ENCODE measurements around the gene TMEM242.

The TMEM242 gene

DNA sequence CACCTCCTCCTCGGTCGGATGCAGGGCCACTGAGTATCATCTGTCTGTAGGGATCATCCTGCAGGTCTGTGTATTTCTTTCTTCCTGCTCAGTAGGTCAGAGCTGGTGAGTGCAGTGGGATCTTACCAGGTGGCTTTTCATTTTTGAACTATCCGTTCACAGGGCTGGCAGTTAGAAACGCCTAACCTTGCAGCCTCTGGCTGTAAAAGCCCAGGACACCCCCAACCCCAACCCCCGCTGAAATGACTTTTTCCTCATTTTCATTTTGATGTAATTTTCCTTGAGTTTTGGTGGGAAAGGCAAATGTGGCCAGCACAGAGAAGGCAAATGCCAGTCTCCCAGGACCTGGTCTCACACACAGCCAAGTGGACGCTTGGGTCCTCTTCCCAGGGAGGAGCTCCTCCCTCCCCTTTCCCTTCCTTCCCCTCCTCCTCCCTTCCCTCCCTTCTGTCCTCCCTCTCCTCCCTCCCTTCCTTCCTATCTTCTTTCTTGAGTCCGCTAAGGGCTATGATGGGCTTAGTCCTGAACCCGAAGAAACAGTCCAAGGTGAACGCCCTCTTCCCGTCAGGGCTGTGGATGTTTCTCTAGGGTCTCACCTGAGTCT lies 36.0 kb downstream of the TMEM242 start:
- DNase-seq = no peak

DNA sequence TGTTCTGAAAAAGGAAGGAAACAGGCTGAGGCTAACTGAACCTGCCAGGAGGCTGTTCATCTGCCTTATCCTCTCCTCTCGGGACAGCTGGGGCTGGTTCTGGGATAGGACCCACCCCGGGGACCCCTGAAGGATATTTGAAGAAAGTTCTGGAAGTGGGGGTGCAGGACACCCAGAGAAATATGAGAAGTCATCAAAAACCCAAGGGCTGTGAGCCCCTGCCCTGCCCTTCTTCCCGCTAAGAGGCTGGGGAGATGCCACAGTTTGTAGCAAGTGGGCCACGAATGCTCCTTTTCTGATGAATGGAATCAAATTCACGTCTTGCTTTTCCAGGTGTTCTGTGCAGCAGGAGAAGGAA lies 37.9 kb downstream of the TMEM242 start:
- no peak for DNase-seq

DNA sequence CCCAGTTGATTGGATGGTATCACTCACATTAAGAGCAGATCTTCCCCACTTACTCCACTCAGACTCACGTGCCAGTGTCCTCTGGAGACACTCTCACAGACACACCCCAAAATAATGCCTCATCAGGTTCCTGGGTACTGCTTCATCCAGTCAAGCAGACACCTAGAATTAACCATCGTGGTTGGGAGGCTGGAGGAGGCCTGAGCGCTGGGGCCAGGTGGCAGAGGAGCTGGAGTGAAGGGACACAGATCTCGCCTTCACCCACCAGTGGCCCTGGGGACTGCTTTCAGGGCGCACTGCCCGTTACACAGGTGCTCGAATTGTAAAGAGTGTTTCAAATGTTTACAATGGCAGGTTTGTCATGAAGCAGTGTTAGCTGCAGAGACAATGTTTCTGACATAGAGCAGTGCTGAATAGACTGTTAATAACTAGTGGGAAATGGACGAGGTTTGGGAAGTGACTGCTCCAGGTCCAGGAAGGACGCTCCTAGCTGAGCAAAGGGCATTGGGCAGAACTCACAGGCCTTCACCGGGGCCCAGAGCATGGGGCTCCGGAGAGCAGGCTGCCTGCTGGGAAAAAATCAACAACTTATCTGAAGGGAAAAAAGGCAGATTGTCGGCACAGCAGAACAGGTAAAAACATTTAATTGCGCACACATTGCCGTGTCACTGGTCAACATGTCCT lies 38.4 kb downstream of the TMEM242 start:
- no peak for DNase-seq

DNA sequence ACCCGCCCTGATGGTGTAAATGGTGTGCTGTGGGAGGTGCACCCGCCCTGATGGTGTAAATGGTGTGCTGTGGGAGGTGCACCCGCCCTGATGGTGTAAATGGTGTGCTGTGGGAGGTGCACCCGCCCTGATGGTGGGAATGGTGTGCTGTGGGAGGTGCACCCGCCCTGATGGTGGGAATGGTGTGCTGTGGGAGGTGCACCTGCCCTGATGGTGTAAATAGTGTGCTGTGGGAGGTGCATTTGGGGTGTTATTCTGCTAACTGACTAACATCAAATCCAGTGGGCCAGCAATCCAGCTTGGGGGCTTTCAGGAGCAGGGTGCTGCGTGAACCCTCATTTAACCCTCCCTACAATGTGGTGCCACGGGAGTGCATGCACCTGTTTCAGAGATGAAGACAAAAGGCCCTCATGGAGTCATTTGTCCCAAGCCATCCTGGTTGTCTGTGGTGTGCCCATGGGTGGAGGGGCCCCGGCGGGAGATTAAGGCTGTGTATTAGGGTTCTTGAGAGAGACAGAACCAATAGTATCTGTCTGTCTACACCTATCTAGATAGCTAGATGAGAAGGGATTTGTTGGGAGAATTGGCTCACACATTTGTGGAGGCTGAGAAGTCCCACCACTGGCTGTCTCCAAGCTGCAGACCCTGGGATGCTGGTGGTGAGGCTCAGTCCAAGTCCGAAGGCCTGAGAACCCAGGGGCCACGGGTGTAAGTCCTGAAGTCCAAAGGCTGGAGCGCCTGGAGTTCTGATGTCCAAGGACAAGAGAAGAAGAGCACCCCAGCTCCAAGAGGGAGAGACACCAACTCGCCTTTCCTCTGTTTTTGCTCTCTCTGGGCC lies 39.2 kb downstream of the TMEM242 start:
- DNase-seq = no peak

DNA sequence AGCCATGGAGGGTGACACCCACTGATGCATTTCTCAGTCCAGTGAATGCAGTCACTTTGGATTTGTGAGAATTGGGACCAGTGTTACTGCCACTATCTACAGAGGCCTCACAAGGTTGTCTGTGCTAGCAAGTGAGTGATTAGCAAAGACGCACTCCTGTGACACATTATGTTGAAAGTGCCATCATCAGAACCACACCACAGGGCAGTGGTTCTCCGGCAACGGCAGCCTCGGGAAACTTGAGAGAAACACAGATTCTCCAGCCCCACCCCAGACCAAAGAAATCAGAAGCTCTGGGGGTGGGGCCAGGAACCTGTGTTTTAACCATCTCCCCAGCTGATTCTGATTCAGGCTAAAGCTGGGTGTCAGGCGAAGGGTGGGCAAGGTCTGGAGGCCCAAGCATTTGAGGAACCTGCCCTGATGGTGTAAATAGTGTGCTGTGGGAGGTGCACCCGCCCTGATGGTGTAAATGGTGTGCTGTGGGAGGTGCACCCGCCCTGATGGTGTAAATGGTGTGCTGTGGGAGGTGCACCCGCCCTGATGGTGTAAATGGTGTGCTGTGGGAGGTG lies 39.9 kb downstream of the TMEM242 start:
- no peak for DNase-seq

DNA sequence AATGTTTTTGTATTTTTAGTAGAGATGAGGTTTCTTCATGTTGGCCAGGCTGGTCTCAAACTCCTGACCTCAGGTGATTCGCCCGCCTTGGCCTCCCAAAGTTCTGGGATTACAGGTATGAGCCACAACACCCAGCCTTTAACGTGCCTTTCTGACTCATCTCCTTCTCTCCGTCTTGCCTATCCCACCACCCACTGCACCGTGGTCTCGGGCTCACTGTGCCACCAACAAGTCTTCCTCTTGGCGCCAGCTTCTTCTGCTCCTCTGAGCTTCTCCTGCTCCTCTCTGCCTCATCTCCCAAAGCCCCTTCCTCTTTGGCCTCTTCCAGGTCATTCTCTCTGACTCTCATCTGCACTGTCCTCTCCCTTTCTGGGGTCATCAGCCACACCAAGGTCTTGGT lies 41.0 kb downstream of the TMEM242 start:
- no peak for DNase-seq

DNA sequence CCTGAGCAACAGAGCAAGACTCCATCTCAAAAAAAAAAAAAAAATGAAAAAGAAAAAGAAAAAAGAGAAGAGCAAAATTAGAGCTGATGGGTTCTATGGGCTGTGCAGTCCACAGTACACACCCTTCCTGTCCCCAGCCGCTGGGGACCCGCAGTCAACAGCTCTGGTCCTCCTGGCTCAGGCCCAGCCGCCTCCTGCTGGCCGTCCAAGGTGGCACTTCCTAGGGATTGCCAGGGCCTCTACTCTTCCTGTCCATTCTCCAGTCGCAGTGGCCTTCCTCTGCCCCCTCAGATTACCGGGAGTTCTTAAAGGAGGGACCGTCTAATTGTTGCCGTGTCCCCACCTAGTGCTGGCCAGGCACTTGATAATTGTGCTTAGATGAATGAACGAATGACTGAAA lies 41.7 kb downstream of the TMEM242 start:
- no peak for DNase-seq

DNA sequence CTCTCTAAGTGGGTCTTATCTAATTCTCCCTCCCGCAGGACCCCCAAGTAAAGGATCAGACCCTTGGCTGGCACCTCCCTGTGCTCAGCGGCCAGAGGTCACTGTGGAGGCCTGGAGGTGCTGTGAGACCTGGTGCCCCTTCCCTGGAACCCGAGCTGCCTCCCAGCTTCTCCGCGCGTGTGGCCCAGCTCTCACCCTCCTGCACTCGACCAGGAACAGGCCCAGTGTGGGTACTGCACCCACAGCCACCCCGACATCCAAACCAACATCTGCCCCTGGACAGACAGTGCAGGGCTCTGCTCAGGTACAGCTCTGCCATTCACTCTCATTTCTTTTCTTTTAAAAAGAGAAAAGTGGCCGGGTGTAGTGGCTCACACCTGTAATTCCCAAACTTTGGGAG lies 42.4 kb downstream of the TMEM242 start:
- no peak for DNase-seq

DNA sequence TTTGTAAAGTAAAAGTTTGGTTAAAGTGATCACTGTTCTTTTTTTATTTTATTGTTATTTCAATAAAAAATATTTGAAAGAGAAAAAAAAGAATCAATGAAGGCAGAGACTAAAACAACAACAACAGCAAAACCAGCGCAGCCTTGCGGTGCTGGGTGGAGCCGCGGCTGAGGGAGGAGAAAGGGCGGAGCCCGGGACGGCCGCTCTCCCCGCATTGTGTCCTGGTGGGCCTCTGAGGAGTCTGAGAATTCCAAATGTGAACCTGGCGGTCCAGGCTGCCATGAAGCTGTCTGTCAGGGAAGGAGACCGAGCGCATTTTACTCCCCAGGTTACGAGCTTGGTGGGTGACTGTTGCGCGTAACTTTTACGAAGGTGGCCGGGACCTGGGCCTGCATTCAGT lies 43.2 kb downstream of the TMEM242 start:
- DNase-seq = no peak

DNA sequence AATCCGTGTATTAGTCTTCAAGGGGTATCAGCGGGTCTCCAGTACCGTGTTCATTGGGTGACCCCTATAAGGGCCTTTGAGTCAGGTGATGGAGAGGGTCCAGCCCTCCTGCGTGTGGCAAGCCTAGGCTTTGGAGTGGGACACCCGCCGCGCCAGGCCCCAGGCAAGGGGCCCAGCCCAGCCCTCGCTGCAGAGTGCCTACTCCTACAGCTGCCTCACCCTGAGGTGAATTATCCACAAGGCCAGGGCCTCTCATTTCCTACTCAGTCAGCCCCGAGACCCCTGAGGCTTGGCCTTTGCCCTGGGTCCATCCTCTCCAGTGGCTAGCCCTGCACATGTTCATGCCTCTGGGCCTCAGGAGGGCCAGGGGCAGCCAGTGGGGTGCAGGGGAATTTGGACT lies 45.1 kb downstream of the TMEM242 start:
- no peak for DNase-seq

DNA sequence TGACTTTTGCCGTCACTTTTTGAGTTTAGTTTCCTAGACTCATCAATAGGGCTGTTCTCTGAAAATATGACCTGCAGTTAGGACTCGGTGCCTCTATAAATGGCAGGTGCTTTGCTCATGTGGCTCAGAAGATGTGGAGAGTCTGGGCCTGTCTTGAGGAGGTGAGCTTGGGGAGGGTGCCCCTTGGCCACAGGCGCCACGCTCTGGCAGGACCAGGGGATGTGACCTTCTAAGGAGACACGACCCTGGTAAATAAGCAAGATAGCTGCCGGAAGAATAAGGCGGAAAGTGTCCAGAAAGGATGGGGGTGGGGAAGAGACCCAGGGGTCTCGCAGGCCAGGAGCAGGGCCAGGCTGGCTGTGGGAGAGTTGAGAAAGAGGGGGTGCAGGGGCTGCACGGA lies 46.6 kb downstream of the TMEM242 start:
- DNase-seq = no peak

DNA sequence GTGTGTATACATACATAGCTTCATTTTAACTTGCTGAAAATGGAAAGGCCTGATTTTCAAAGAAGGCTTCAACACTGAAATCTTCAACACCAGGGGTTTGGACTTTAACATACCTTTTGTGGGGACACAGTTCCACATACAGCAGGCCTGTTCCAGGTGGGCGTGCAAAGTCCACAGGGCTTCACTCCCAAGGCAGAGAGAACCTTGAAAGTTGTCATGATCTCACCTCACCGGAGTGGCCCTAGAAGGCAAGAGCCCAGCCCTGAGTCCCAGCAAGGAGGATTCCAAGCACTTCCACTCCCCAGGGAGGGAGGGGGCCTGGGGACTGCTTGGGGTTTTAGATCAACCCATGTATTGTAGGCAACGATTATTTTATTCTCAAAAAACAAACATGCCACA lies 47.2 kb downstream of the TMEM242 start:
- DNase-seq = no peak

DNA sequence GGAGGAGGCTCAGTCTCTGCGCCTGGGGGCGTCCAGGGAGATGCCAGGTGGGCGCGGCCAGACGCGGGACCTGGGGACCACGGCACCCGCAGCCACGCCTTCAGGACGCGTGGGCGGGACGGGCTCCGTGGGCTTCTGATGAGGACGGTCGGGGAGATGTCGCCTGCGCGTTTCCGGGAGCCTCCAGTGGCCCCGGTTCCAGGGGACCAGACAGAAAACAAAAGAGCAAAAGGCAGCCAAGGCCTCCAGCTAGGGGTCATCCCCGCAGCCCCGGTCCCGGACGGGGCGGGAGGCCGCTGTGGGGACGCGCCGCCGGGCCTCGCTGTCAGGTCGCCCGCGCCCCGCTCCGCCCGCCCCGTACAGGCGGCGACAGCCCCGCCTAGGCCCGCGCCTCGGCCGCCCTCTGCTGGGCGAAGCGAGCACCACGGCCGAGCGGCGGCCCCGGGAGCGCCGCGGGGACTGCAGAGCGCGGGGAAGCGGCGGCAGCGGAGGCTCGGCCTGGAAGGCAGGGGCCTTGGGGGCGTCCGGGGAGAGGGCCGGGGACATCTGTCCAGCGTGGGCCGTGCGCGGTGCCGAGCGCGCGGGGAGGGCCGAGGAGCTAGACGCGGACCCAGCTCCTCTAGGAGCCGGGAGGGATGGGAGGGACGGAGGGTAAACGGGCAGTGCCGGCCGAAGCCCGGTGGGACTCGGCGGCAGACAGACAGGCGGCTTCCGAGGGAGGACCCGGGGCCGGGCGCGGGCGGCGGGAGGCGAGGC lies 48.7 kb downstream of the TMEM242 start:
- DNase-seq = peak; percentile 72

DNA sequence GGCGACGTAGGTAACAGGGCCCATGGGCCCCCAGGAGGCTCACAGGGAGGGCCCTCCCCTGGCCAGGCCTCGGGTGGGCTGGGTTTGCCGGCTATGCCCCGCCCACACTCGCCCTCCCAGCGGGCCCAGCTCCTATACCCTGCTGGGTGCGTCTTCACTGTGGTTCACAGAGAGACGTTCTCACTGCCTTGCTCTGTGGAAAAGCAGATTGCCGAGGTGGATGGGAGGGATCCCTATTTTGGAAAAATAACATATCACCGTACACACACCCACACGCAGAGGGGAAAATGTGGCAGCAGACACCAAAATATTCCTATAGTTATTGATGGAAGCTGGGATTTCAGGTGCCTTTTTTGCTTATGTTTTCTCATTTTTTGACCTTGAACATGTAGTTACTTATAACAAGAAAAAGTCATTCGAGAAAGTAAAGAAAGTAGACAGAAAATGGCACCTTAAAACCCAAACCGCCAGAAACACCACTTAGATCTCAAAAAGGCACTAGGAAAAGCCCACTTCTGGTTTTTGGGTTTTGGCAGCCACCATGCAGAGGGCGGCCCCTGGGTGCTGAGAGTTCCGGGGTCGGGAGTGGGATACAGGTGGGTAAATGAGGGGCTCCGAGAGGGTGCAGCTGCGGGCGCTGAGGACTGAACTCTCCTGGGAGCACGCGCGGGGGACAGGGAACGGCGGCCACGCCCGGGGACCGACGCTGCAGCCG lies 49.4 kb downstream of the TMEM242 start:
- DNase-seq = peak; percentile 7

DNA sequence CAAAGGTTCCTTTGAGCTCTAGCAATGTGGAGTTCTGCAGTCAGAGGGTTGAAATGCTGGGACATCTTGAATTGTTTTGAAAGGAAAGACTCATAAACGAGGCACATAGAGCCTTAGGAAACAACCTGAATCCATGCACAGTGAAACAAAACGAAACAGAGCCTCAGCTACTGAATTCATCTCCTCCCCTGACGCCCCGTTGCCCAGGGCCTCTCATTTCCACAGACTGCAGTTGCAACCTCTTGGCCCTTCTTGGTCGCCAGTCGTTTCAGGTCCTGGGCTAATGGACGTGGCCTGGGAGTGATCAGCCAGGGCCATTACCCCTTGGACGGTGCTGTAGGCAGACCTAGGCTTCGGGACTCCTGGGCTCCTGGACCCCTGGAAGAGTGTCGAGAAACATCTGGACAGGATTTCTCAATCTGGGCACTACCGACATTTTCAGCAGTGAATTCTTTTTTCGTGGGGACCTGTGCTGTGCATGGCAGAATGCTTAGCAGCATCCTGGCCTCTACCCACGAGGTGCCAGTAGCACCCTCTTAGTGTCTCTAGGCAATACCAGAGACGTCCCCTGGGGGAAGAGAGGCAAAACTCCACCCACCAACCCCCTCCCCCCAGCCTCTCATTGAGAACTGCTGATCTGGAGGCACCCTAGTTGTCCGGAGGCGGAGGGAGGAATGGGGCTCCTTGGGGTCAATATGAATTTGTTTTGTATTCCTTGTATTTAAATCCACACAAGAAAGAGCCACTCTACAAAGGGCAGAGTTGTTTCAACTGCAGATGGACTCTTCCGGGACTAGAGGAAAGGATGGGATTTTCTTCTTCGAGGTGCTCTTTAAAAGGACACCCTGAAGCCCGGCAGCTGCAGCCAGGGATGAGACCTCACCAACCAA lies 50.2 kb downstream of the TMEM242 start:
- DNase-seq = no peak

DNA sequence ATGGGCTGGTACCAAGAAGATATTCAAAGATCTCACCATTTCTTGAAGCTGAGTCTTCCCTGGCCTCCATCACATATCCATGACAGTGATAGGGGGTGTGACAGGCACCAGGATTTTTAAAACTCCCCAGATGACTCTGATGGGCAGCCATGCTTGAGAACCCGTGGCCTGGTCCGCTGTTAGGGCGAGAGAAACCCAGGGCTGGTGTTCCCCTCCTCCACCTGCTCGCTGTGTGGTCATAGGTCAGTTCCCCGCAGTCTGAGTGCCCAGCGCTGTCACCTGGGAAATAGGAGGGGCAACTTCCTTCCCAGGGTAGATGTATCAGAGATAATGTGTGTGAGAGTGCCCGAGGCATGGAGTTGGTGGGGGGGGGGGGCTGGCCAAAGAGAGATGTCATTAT lies 50.9 kb downstream of the TMEM242 start:
- DNase-seq = no peak

DNA sequence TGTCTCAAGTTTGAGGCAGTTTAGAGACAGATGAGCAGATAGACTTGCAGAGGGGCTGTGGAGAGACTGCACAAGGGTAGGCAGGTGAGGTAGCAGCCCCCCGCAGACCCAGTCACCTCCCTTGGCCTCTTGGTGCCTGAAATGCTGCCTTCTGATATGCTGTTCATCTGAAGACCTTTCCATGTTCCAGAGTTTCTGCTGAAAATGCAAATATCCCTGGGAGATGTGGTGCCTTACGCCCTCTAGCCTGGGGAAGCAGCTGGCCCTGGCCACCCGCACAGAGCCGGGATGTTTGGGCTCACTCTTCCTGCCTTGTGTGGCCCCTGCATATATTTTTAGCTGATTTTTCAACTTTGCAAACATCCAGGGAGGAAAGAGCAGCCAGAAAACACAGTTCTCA lies 51.4 kb downstream of the TMEM242 start:
- no peak for DNase-seq

DNA sequence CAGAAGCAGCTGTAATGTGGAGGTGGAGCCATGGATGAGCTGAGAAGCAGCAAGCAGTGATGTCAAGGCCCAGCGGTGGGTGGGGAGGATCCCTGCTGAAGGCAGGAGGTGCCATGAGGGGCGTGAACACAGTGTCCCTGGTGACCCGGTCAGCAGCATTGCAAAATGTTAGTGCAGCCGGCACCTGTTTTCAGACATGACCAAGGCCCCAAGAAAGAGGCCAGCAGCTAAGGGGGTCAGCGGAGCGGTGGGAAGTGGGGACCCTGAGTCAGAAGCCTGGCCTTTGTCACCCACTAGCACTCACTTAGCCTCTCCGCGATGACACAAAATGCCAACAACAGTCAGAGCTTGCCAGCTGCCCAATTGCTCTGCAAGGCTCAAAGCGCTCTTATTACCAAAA lies 51.9 kb downstream of the TMEM242 start:
- no peak for DNase-seq

DNA sequence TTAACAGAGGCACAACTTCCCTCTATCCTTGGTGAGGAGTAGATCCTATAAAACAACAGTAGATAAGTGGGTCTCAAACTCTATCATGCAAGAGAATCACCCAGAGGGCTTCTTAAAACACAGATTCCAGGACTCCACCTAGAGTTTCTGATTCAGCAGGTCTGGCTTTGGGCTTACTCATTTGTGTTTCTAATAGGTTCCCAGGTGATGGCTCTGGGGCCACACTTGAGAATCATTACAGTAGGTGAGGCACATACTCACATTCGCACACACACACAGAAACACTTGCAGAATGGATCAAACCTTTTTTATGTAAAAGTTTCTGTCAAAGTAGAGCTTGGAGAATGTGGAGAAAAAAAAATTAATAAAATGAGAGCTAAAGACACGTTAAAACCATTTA lies 52.4 kb downstream of the TMEM242 start:
- DNase-seq = no peak

DNA sequence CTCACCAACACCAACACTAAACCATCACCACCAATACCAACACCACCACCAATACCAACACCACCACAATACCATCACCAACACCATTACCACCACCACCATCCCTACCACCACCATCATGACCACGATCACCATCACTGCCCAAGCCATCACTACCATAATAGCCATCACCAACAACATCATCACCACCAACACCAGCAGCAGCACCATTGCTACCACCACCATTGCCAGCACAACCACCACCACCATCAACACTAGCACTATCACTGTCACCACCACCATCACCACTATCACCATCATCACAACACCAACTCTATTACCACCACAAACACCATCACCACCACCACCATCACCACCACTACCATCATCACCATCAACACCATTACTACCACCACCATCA lies 53.0 kb downstream of the TMEM242 start:
- DNase-seq = no peak

DNA sequence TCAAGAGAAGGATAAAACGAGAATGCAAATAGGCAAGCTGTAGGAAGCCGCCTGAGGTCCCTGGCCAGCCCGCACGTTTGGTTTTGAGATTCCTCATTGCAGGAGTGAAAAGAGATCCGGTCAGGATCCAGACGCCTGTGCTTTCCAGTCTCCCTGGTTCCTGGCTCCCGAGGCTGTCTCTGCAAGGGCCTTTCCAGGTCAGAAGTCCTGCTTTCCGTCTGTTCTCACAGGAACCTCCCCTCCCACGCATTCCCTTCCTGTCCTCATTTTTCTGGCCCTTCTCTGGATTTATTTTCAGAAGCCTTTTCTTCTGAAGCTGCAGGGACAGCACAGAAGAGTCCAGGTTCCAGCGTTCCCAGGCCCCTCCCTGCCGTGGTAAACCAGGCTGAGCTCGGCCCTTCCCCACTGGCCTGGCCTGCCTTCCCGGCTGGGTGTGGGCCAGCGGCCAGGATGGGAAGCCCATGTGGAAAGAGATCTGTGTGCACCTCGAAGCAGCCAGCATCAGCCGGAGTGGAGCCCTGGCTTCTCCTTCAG lies 54.0 kb downstream of the TMEM242 start:
- no peak for DNase-seq

Measured in NCI-H2227 treated with DMSO at 0.1 percent for 48 hours (cell line).